GM20000 (cell line): ENCODE measurements around the gene HTN3.
"Not testable (repeated sequence)": the region's sequence is repeated elsewhere in the genome, so short reads cannot be mapped to it uniquely, and the experiment has no call there.

Source experiments
- DNase-seq: peaks from one replicate; pipeline ENCODE4 v3.0.0; 2012; ENCODE audit warnings: low spot score
- TF ChIP-seq, protein P1 (sequence below): IDR thresholded peaks from 2 replicates; pipeline ENCODE4 v1.5.1; 2012; ENCODE audit warnings: mild to moderate bottlenecking, control low read depth; ENCODE audit errors: extremely low read depth, missing control alignments

HTN3 gene

DNA sequence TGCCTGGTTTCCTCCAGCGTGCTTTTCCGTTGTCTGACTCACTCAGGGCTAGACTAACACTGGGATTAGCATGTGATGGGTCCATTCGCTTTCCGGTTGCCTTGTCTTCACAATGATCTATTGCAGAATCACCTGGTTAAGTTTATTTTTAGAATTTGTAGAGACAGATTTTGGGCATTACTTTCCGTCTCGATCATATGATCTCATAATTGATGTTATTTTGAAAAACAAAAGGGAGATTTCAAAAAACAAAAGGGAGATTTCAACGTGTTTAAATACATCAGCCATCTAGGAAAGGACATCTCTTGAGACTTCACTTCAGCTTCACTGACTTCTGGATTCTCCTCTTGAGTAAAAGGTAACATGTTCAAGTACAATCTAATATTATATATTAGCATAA, at the start of gene HTN3:
Gene HTN3 (plus strand): TSS at position 301 of the 400 bp plus-strand sequence. CDS start 2,282 bp downstream, outside the sequence.
- DNase-seq, result not testable (repeated sequence)

DNA sequence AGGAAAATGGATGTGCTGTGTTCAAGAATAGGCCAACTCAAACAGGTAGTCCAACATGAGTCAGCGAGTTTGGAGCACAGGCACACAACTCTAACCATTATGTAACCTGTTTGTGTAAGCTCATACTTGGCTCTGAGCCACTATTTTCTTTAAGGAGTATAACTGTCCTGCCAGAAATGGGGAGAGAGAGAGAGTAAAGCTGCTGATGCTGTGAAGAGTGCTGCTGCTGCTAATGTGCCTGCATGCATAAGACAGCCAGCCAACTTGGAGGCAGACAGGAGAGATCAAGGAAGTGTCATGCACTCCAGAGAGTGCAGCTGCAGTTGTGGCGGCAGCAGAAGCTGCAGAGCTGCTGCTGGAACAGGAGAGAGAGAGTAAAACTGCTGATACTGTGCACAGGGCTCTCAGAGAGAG, 44.2 kb upstream of the HTN3 start:
- DNase-seq, result no peak
- TF ChIP-seq, protein P1, sequence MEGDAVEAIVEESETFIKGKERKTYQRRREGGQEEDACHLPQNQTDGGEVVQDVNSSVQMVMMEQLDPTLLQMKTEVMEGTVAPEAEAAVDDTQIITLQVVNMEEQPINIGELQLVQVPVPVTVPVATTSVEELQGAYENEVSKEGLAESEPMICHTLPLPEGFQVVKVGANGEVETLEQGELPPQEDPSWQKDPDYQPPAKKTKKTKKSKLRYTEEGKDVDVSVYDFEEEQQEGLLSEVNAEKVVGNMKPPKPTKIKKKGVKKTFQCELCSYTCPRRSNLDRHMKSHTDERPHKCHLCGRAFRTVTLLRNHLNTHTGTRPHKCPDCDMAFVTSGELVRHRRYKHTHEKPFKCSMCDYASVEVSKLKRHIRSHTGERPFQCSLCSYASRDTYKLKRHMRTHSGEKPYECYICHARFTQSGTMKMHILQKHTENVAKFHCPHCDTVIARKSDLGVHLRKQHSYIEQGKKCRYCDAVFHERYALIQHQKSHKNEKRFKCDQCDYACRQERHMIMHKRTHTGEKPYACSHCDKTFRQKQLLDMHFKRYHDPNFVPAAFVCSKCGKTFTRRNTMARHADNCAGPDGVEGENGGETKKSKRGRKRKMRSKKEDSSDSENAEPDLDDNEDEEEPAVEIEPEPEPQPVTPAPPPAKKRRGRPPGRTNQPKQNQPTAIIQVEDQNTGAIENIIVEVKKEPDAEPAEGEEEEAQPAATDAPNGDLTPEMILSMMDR, result no peak

DNA sequence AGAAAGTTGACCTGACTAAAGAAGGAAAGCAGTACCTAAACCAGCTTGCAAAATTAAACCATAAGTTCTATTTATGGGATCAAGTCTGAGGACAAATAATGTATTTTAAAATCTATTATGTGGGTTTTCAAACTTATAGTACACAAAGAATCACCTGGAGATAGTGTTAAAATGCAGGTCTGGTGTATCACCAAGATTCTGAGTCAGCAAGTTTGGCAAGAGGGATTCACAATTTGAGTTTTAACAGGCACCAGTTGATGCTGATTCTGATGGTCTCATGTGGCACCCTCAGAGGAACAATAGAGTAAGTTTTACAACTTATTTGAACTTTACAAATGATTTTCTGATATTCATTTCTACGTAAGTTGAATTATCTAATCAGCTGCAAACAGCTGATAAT, 41.6 kb upstream of the HTN3 start:
- TF ChIP-seq, protein P1, result no peak
- DNase-seq, result no peak

DNA sequence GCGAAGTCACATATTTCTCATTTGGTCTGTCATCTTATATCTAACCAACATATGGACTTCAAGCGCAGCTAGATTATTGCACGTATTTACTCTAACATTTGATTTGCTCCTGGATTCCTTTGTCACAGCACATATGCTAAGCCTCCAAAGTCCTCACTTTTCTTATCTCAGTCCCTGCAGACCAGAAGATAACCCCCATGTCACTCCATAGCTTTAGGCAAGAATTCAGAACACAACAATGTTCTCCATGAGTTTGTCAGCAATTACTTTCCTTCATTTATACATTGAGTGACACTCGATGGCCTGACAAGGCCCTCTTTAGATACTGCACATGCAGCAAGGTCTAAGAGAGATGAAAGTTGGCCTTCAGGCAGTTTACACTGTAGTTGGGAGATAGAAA, 37.2 kb upstream of the HTN3 start:
- DNase-seq, result no peak
- TF ChIP-seq, protein P1, result no peak

DNA sequence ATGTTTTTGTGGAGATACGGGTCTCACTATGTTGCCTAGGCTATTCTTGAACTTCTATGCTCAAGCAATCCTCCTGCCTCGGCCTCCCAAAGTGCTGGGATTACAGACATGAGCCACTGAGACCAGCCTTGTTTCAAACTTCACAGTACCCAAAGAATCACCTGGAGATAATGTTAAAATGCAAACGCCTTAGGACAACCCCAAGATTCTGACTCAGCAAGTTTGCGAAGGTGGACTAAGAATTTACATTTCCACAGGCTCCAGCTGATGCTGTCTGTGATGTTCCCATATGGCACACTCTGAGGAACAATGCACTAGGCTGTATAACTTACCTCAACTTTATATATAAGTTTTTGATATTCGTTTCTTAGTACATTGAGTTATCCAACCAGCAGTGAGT, 33.5 kb upstream of the HTN3 start:
- no peak for DNase-seq
- TF ChIP-seq, protein P1, result no peak

DNA sequence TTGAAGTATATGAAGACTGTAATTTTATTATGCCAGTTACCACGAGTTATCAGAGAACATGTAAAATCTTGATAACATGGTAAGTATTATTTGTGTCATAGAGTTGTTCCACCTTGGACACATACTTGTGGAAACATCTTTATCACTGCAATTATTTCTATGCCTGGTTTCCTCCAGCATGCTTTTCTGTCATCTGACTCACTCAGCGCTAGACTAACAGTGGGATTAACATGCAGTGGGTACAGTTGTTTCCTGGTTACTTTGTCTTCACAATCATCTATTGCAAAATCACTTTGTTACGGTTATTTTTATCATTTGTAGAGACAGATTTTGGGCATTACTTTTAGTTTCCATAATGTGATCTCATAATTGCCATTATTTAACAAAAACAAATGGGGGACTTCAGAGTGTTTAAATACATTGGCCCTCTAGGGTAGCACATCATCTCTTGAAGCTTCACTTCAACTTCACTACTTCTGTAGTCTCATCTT, 32.7 kb upstream of the HTN3 start, which contains the start of gene STATH:
Gene STATH (plus strand): TSS at position 441 of the 491 bp plus-strand sequence. CDS start 2,472 bp downstream, outside the sequence.
- TF ChIP-seq, protein P1, result no peak
- DNase-seq, result no peak

DNA sequence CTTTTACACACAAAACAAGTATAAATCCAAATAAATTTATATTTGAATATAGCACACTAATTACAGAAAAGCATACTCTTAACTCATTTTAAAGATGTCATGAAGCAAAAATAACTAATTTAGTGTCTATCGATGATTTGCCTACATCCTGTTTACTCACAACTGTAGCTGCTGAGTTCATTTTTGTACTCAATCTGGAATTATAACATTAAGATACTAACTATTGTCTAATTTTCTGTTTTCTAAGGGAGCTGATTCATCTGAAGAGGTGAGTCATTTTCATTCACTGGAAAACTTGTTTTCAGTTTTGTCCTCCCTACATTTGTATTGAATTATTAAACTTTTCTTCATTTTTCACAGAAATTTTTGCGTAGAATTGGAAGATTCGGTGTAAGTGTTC, 28.8 kb upstream of the HTN3 start:
- TF ChIP-seq, protein P1, result no peak
- no peak for DNase-seq

DNA sequence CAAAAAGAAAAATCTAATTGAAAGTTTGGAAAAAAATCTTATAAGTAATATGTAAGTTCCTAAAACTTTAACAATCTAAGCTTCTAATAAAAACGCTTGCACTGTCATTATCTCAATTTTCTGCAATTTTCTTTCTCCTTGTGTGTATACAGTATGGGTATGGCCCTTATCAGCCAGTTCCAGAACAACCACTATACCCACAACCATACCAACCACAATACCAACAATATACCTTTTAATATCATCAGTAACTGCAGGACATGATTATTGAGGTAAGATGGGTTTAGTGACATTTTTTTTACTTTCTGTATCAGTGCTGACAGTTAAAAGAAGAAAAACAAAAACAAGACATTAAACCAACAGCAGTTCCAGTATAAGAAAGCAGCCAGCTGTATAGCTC, 27.5 kb upstream of the HTN3 start:
- TF ChIP-seq, protein P1, result no peak
- no peak for DNase-seq
